HG02870 (cell line): ENCODE results near the gene SIRT1.
"Not testable (repeated sequence)": the region's sequence is repeated elsewhere in the genome, so short reads cannot be mapped to it uniquely, and the experiment has no call there.

Experiments used
- ATAC-seq: cut with Tn5 transposase; IDR thresholded peaks from one replicate; pipeline ENCODE4 v1.9.1; 2021; ENCODE audit warnings: mild to moderate bottlenecking, moderate library complexity; ENCODE audit not compliant: unreplicated experiment

SIRT1 gene

DNA sequence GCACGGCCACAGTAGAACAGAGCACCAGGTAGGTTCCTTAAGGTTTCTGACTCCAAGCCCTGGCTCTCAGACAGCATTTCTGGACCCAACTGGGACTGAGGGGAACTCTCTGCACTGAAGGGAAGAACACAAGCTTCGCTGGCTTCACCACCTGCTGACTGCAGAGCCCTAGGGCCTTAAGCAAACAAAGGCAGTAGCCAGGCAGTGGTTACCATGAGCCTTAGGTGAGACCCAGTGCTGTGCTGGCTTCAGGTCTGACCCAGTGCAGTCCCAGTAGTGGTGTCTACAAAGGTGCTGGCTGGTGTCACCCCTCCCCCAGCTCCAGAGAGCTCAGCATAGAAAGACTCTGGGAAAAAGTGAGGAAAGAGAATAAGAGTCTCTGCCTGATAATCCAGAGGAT is 59.5 kb downstream of the SIRT1 start:
- ATAC-seq: no peak

DNA sequence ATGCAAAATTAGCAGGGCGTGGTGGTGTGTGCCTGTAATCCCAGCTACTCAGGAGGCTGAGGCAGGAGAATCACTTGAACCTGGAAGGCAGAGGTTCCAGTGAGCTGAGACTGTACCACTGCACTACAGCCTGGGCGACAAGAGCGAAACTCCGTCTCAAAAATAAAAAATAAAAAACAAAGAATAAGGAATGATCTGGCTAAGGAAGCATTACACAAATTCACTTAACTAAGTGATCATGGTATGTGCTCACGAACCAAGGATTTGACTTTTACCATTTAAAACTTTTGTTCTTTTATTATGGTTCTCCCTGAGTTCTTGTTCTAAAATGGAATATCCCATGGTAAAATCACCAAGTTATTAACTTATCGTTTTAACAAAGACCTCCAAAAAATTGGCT is 71.2 kb downstream of the SIRT1 start:
- no peak for ATAC-seq

DNA sequence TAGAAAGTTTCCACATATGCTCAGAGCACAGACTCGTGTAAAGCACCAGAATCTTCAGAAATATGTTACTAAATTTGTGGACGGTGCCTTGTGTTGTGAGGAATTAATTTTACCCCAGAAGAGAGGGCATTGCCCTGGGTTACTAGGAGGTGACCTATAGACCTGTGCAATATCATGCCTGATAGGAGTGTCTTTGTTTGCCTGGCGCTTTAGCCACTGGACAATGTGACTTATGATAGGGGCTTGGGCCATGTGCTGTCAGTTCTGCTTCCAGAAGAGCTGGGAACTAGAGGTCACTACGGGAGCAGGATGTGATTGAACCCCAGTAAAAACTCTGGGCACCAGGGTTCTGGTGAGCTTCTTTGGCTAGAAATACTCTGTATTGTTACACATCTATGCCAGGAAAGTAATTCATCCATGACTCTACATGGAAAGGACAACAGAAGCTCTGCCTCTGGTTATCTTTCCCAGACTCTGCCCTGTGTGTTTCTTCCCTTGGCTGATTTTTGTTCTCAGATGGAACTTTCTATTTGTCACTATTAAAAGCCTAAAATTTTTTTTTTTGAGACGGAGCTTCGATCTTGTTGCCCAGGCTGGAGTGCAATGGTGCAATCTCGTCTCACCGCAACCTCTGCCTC is 75.5 kb downstream of the SIRT1 start:
- ATAC-seq: no peak

DNA sequence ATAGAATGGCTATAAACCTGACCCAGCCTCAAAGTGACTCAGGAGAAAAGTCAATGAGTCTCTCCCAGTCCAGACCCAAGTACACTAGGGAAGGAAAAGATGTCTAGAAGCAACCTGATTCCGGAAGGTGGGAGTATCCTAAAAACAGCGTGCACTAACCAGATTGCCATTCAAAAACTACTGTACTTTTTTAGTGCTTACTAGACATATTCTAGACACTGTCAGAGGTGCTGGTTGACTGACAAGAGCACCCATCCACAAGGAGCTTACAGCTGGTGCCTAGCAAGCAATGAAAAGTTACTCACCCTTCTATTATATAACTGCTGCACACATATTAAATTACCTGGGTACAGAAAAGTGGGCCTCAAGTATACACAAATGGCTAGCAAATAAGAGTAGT is 81.0 kb downstream of the SIRT1 start:
- ATAC-seq: no peak

DNA sequence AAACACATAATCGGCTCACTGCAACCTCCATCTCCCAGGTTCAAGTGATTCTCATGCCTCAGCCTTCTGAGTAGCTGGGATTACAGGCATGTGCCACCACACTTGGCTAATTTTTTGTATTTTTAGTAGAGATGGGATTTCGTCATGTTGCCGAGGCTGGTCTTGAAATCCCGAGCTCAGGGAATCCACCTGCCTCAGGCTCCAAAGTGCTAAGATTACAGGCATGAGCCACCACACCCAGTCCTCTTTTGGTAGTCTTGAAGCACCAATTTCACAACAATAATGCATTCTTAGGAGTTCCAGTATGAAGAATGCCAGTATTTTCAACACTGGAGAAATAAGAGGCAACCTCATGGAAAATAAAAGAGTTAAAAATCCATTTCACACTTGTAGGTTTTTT is 81.6 kb downstream of the SIRT1 start:
- not testable (repeated sequence) for ATAC-seq
